ENCODE results near the gene GKAP1.

GRCh38 chr9:83701769-83702168, 115.8 kb downstream of the GKAP1 start:
- TF ChIP-seq, protein P1, sequence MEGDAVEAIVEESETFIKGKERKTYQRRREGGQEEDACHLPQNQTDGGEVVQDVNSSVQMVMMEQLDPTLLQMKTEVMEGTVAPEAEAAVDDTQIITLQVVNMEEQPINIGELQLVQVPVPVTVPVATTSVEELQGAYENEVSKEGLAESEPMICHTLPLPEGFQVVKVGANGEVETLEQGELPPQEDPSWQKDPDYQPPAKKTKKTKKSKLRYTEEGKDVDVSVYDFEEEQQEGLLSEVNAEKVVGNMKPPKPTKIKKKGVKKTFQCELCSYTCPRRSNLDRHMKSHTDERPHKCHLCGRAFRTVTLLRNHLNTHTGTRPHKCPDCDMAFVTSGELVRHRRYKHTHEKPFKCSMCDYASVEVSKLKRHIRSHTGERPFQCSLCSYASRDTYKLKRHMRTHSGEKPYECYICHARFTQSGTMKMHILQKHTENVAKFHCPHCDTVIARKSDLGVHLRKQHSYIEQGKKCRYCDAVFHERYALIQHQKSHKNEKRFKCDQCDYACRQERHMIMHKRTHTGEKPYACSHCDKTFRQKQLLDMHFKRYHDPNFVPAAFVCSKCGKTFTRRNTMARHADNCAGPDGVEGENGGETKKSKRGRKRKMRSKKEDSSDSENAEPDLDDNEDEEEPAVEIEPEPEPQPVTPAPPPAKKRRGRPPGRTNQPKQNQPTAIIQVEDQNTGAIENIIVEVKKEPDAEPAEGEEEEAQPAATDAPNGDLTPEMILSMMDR (conservative IDR thresholded peaks at IDR 0.05; ENCODE audit: low read length), result no peak
- TF ChIP-seq EZH2phosphoT487 (IDR thresholded peaks at IDR 0.05; ENCODE audit: borderline replicate concordance, low read depth, low read length), result no peak
